Measurements from ENCODE around the gene COL23A1. TPM values are rescaled to one million over a fixed set of nuclear protein-coding genes. Genes with fewer than 3 reads are reported as not detected.

The COL23A1 gene
- total RNA-seq, 4 donors from 2014 or later: 2.5 to 3.4 (median 3.0) TPM

- DNase-seq (ENCODE audit: low spot score in 2 of 2): no peak
- intact Hi-C loops (cut with DNase I; ENCODE audit: low total_unique reads): no loop called here
- no peak overlapping the region for H3K4me3 ChIP-seq (ENCODE audit: low read depth, poor library complexity, severe bottlenecking)
- TF ChIP-seq POLR2A (IDR thresholded peaks at IDR 0.05): no peak
- 55 to 64% methylated on average over 7 to 12 of the region's 13 CpGs for WGBS, 2 donors
Observed at GRCh38 chr5:178237431-178238312, 352.5 kb downstream of the COL23A1 start.

DNA sequence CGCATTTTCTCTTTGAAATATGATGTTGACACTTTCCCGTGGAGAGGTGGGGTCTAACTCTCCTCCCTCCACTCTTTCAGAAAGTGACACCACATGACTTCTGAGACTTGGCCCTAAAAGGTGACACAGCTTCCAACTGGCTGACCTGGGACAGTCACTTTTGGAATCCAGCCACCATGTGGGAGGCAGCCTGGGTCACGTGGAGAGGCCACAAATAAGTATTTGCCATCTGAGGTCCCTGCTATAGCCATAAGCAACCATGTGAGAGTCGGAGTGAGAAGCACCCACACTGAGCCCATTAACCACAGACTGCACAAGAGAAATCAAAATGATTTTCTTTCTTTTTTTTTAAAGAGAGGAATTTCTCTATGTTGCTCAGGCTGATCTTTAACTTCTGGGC, 353.5 kb downstream of the COL23A1 start:
- DNase-seq (ENCODE audit: low spot score in 2 of 2): peak in 1 of 2 donors; percentile 69
- intact Hi-C loops (cut with DNase I; ENCODE audit: low total_unique reads): no loop called here
- TF ChIP-seq, protein P1, sequence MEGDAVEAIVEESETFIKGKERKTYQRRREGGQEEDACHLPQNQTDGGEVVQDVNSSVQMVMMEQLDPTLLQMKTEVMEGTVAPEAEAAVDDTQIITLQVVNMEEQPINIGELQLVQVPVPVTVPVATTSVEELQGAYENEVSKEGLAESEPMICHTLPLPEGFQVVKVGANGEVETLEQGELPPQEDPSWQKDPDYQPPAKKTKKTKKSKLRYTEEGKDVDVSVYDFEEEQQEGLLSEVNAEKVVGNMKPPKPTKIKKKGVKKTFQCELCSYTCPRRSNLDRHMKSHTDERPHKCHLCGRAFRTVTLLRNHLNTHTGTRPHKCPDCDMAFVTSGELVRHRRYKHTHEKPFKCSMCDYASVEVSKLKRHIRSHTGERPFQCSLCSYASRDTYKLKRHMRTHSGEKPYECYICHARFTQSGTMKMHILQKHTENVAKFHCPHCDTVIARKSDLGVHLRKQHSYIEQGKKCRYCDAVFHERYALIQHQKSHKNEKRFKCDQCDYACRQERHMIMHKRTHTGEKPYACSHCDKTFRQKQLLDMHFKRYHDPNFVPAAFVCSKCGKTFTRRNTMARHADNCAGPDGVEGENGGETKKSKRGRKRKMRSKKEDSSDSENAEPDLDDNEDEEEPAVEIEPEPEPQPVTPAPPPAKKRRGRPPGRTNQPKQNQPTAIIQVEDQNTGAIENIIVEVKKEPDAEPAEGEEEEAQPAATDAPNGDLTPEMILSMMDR (IDR thresholded peaks at IDR 0.05): no peak
- TF ChIP-seq POLR2A (IDR thresholded peaks at IDR 0.05): no peak
- WGBS, 2 donors: 45 to 47% methylated on average over 4 of the region's 4 CpGs
- H3K4me3 ChIP-seq (ENCODE audit: low read depth, poor library complexity, severe bottlenecking): no peak overlapping the region

DNA sequence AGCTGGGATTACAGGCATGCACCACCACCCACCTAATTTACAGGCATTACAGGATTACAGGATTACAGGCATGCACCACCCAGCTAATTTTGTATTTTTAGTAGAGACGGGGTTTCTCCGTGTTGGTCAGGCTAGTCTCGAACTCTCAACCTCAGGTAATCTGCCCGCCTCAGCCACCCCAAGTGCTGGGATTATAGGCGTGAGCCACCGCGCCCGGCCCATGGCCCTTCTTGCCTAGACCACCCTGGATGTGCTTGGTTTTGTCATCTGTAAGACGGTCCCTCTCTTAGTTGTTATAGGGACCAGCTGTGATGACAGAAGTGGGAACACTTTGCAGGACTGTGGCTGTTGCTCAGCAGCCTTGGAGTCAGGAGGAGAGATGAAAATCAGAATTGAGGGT, 354.1 kb downstream of the COL23A1 start:
- no peak for DNase-seq (ENCODE audit: low spot score in 2 of 2)
- TF ChIP-seq, protein P1 (IDR thresholded peaks at IDR 0.05): no peak
- no peak for TF ChIP-seq POLR2A (IDR thresholded peaks at IDR 0.05)
- intact Hi-C loops (cut with DNase I; ENCODE audit: low total_unique reads): no loop called here
- H3K4me3 ChIP-seq (ENCODE audit: low read depth, poor library complexity, severe bottlenecking): no peak overlapping the region
- WGBS, 2 donors: 84 to 91% methylated on average over 9 of the region's 9 CpGs

DNA sequence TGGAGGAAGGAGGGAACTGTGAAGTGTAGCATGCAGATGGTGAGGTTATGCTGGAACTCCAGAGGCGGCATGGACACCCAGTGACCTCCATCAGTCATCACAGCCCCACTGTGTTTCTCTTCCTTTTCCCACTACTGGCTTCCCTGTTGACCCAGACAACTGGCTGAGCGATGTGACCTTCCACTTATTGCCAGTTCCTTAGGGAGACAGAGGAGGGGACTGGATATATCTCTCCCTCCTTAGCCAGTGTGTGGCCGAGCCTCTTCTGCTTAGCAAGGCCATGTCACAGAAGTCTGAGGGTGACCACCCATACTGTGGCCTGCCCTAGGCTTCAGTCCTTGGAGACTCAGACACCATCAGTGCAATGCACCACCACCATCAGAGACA, 354.6 kb downstream of the COL23A1 start:
- no peak for DNase-seq (ENCODE audit: low spot score in 2 of 2)
- H3K4me3 ChIP-seq (ENCODE audit: low read depth, poor library complexity, severe bottlenecking): no peak overlapping the region
- WGBS, 2 donors: 76 to 88% methylated on average over 3 of the region's 3 CpGs
- intact Hi-C loops (cut with DNase I; ENCODE audit: low total_unique reads): no loop called here
- no peak for TF ChIP-seq POLR2A (IDR thresholded peaks at IDR 0.05)
- TF ChIP-seq, protein P1 (IDR thresholded peaks at IDR 0.05): no peak

- peak; percentile 59 to 95 for DNase-seq (ENCODE audit: low spot score in 2 of 2)
- intact Hi-C loops (cut with DNase I; ENCODE audit: low total_unique reads): no loop called here
- WGBS, 2 donors: 29 to 31% methylated on average over 12 of the region's 12 CpGs
- no peak overlapping the region for H3K4me3 ChIP-seq (ENCODE audit: low read depth, poor library complexity, severe bottlenecking)
- TF ChIP-seq POLR2A (IDR thresholded peaks at IDR 0.05): no peak
- TF ChIP-seq, protein P1 (IDR thresholded peaks at IDR 0.05): peak in 1 of 3 donors; percentile 17
Observed at GRCh38 chr5:178234750-178235587, 355.2 kb downstream of the COL23A1 start.

Data from lower leg skin (tissue), 4 donors.